Mammary epithelial cell (primary cell): ENCODE data around the gene AKNA.

Experiments used
- CTCF ChIP-seq, 2 donors: IDR thresholded peaks in 1 of 2; conservative IDR thresholded peaks in 1 of 2; 2 replicates each; pipeline ENCODE4 v1.5.1; 2011 to 2012; ENCODE audit warnings: inconsistent platforms in 2 of 2, low read length in 2 of 2, mild to moderate bottlenecking in 2 of 2, control low read depth in 1 of 2, low read depth in 1 of 2; ENCODE audit not compliant: insufficient read depth in 1 of 2; ENCODE audit errors: extremely low read depth in 1 of 2
- EZH2 ChIP-seq: IDR thresholded peaks from 2 replicates; pipeline ENCODE4 v1.6.1; 2012; ENCODE audit warnings: low read length, inconsistent platforms, borderline replicate concordance

- TF ChIP-seq CTCF (conservative IDR thresholded peaks at IDR 0.05 in 1 of 2, IDR thresholded peaks at IDR 0.05 in 1 of 2; ENCODE audit: extremely low read depth in 1 of 2, insufficient read depth in 1 of 2, low read depth in 1 of 2, low read length in 2 of 2), result no peak
- no peak for TF ChIP-seq EZH2
Observed at GRCh38 chr9:114373960-114374730, 13.6 kb downstream of the AKNA start.
